Peyer's patch (tissue), 4 donors: Measurements from ENCODE around the gene ADGRL3.

Source experiments
- CTCF ChIP-seq, 6 experiments: fragments of 450-650 bp in 4 of 6; fragments of 200-600 bp in 2 of 6; sonication (generic) in 1 of 6; IDR thresholded peaks; one replicate each; pipeline ENCODE4 v1.5.1; 2017 to 2019; ENCODE audit warnings: antibody characterized with exemption in 6 of 6, mild to moderate bottlenecking in 3 of 6, moderate library complexity in 1 of 6
- POLR2A ChIP-seq, 2 donors: fragments of 450-650 bp; IDR thresholded peaks; one replicate each; pipeline ENCODE4 v1.5.1; 2017; ENCODE audit warnings: antibody characterized with exemption in 2 of 2, mild to moderate bottlenecking in 2 of 2, moderate library complexity in 2 of 2

DNA sequence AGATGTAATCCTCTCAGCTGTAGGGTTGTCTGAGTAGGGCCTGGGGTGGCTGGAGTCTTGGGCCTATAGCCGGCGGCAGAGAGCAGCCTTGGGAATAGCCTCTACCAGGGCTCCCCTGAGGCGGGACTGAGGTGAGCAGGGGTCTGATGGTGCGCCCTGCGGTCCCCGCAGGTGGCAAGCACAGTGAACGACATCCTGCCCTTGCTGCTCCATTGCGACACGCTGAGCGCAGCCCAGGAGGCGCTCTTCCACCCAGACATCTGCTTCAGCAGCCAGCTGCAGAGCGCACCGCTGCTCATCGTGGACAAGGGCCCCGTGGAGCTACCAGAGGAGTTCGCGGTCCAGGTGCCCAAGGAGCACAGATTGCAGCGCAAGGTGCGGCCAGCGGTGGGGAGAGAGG, 317.0 kb downstream of the ADGRL3 start:
- TF ChIP-seq CTCF (IDR thresholded peaks at IDR 0.05) (peak in 4 of 6 experiments; percentile 21 to 64 (median 50)), POLR2A (IDR thresholded peaks at IDR 0.05) (no peak)
